Neural crest cell (in vitro differentiated cells): ENCODE results near the gene ETV6. TPM values are rescaled to one million over a fixed set of nuclear protein-coding genes. Genes with fewer than 3 reads are reported as not detected.

Experiments used
- DNase-seq: peaks from one replicate; pipeline ENCODE4 v3.0.0; 2021; ENCODE audit warnings: low read depth, mixed read lengths, low spot score
- H3K27ac Mint-ChIP-seq: one replicate; pipeline ENCODE4 v1.8.0; 2021; ENCODE audit warnings: mild to moderate bottlenecking, mixed read lengths; ENCODE audit not compliant: unreplicated experiment
- H3K27me3 Mint-ChIP-seq: 2 replicates; pipeline ENCODE4 v1.8.0; 2021; ENCODE audit warnings: low read depth, mild to moderate bottlenecking, mixed read lengths
- H3K36me3 Mint-ChIP-seq: 2 replicates; pipeline ENCODE4 v1.8.0; 2021; ENCODE audit warnings: low read depth, mild to moderate bottlenecking, mixed read lengths
- H3K4me1 Mint-ChIP-seq: 2 replicates; pipeline ENCODE4 v1.8.0; 2021; ENCODE audit warnings: mixed read lengths
- H3K4me3 Mint-ChIP-seq: one replicate; pipeline ENCODE4 v1.8.0; 2021; ENCODE audit warnings: mild to moderate bottlenecking, mixed read lengths
- H3K9me3 Mint-ChIP-seq: 2 replicates; pipeline ENCODE4 v1.8.0; 2021; ENCODE audit warnings: mixed read lengths
- total RNA-seq: library from RNA; stranded (reverse); gene quantifications from 2 replicates; pipeline ENCODE4 v1.2.1, GENCODE V29; 2021
- TF ChIP-seq, protein P1 (sequence below): fragments of 200-600 bp; sonication (generic); conservative IDR thresholded peaks from 2 replicates; pipeline ENCODE4 v1.5.0; 2021; ENCODE audit warnings: antibody characterized with exemption, mild to moderate bottlenecking

ETV6 gene
- total RNA-seq, 1 donor from 2014 or later, result 18.7 TPM

- H3K9me3 Mint-ChIP-seq, result no peaks in the 10 kb centered on the region
- H3K4me3 Mint-ChIP-seq, result no peak overlapping the region
- H3K4me1 Mint-ChIP-seq, result peaks cover 12% of the 10 kb centered on the region
- TF ChIP-seq, protein P1, sequence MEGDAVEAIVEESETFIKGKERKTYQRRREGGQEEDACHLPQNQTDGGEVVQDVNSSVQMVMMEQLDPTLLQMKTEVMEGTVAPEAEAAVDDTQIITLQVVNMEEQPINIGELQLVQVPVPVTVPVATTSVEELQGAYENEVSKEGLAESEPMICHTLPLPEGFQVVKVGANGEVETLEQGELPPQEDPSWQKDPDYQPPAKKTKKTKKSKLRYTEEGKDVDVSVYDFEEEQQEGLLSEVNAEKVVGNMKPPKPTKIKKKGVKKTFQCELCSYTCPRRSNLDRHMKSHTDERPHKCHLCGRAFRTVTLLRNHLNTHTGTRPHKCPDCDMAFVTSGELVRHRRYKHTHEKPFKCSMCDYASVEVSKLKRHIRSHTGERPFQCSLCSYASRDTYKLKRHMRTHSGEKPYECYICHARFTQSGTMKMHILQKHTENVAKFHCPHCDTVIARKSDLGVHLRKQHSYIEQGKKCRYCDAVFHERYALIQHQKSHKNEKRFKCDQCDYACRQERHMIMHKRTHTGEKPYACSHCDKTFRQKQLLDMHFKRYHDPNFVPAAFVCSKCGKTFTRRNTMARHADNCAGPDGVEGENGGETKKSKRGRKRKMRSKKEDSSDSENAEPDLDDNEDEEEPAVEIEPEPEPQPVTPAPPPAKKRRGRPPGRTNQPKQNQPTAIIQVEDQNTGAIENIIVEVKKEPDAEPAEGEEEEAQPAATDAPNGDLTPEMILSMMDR, result no peak
- DNase-seq, result no peak
- H3K27ac Mint-ChIP-seq, result no peak overlapping the region
- no peaks in the 10 kb centered on the region for H3K36me3 Mint-ChIP-seq
- no peaks in the 10 kb centered on the region for H3K27me3 Mint-ChIP-seq
Measured at GRCh38 chr12:11744410-11744801, 94.9 kb downstream of the ETV6 start.

DNA sequence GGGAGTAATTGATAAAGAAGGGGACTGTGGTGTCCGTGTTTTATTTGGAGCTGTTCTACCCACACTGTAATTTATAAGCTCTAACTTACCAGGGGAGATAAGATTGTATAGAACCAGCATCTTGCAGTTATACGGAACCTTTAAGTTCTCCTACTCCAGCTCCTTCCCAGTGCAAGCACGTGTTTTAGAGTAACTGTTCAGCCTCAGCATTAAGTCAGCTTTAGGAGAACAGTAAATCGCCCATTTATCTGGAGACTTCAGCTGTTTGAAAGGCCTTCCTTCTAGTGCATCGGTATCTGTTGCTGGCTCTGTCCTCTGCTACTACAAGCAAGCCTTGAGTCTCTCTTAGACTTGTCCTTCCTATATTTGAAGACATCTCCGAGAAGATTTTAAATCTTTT lies 95.6 kb downstream of the ETV6 start:
- no peaks in the 10 kb centered on the region for H3K36me3 Mint-ChIP-seq
- H3K9me3 Mint-ChIP-seq, result no peaks in the 10 kb centered on the region
- H3K4me1 Mint-ChIP-seq, result peaks cover 12% of the 10 kb centered on the region
- DNase-seq, result no peak
- H3K4me3 Mint-ChIP-seq, result no peak overlapping the region
- no peak overlapping the region for H3K27ac Mint-ChIP-seq
- TF ChIP-seq, protein P1, result no peak
- H3K27me3 Mint-ChIP-seq, result no peaks in the 10 kb centered on the region

DNA sequence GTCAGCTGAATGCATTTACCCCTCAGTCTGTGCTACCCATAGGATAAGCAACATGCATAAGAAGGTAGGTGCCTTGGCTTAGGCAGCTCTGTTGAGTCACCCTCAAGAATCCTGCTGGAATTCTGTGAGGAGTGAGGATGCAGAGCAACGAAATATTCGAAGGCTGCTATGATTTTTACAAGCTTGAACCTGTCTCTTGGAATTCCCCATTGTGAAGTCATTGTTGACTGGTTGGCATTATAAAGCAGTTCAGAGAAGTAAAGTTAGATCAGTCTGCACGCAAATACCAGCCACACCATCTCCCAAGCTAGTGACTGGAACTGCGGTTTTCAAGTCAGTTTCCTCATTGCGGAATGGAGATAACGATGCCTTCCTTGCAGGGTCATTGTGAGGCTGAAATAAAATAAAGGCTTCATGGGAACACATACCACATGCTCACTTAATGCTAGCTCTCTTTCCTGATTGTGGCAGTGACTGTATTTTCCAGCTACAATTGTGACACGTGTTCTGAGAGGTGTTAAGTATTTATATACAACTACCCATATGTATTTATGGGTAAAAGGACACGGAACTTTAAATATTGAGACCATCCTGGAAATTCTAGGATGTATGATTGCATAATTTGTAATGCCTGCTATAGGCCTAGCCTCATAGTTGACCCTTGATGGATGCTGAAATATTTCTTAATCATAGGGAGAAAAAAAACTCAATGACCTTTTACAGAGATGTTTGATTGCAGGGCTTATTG lies 96.7 kb downstream of the ETV6 start:
- H3K36me3 Mint-ChIP-seq, result no peaks in the 10 kb centered on the region
- no peaks in the 10 kb centered on the region for H3K27me3 Mint-ChIP-seq
- no peak for DNase-seq
- H3K4me3 Mint-ChIP-seq, result no peak overlapping the region
- peaks cover 12% of the 10 kb centered on the region for H3K4me1 Mint-ChIP-seq
- no peak overlapping the region for H3K27ac Mint-ChIP-seq
- no peaks in the 10 kb centered on the region for H3K9me3 Mint-ChIP-seq
- TF ChIP-seq, protein P1, result no peak

DNA sequence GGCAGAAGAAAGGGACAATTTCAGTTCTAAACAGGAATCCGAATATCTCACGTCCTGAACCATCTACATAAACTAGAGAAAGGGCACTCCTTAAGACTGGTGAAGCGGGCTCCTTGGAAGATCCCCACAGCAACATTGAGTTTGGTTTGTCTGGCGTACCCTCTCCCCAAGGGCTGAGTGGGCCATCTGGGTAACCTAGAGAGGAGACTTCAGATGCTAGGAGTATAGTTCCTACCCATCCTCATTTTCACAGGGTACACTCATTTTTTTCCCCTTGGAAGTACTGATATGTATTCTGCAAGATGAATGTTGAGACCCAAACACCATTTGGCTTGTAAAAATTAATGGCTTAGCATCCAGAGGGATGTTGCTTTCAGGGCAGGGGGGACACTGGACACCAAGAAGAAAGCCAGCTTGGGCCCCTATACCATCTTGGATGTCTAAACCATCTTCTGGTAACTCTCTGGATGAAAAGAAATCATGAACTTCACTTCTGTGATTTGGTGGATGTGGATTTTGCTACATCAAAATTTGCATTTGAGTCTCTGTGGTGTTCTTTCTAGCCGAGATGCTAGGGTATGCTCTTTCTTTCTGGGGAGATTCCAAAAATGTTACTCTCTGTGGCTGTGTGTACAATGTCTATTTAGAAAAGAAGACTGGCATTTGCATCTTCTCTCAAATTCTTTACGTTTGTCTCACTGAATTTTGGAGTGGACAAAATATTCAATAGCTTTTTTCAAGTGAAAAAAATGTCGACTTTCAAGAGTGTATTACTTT lies 97.7 kb downstream of the ETV6 start:
- H3K27ac Mint-ChIP-seq, result no peak overlapping the region
- no peaks in the 10 kb centered on the region for H3K36me3 Mint-ChIP-seq
- no peaks in the 10 kb centered on the region for H3K9me3 Mint-ChIP-seq
- no peaks in the 10 kb centered on the region for H3K27me3 Mint-ChIP-seq
- H3K4me1 Mint-ChIP-seq, result peaks cover 12% of the 10 kb centered on the region
- H3K4me3 Mint-ChIP-seq, result no peak overlapping the region
- DNase-seq, result no peak
- TF ChIP-seq, protein P1, result no peak

DNA sequence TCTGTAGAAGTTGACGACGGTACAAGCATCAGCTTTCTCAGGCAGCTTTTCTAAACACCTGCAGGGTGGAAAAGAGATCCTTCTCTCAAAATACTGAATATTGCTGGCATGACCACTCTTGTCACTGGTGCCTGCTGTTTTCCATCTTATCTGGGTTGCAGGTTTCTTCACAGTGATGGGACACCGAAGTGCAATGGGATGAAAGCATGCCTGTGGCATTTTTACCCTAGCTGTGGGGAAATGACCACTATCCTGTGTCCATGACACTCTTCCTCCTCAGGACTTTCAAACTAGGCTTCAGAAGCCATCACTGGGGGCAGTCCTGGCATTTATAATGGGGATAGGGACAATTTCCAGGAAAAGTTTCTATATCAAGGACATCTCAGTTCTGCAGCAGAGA lies 98.5 kb downstream of the ETV6 start:
- H3K36me3 Mint-ChIP-seq, result no peaks in the 10 kb centered on the region
- no peak overlapping the region for H3K4me3 Mint-ChIP-seq
- no peak overlapping the region for H3K27ac Mint-ChIP-seq
- no peaks in the 10 kb centered on the region for H3K9me3 Mint-ChIP-seq
- TF ChIP-seq, protein P1, result no peak
- DNase-seq, result no peak
- H3K27me3 Mint-ChIP-seq, result no peaks in the 10 kb centered on the region
- peaks cover 11% of the 10 kb centered on the region for H3K4me1 Mint-ChIP-seq
